GM23338 (cell line): Measurements from ENCODE around the gene DPYSL5. TPM values are rescaled to one million over a fixed set of nuclear protein-coding genes. Genes with fewer than 3 reads are reported as not detected.

Experiments
- ATAC-seq: fragments of 200-7000 bp; cut with Tn5 transposase; 3 replicates; pipeline ENCODE4 v1.9.1; 2020
- DNase-seq: peaks from one replicate; pipeline ENCODE4 v3.0.0-alpha.2; 2015; ENCODE audit warnings: low spot score
- H2AFZ ChIP-seq: fragments of 200-600 bp; sonication (generic); 2 replicates; pipeline ENCODE4 v1.8.0; 2016; ENCODE audit warnings: antibody characterized with exemption, mild to moderate bottlenecking, moderate library complexity
- H3F3A ChIP-seq: fragments of 200-600 bp; sonication (generic); replicated peaks from 2 replicates; pipeline ENCODE4 v1.8.0; 2017; ENCODE audit warnings: antibody characterized with exemption, mixed run types, low read depth
- H3K27ac ChIP-seq: fragments of 200-600 bp; sonication (generic); 2 replicates; pipeline ENCODE4 v1.6.1; 2016; ENCODE audit warnings: low read depth
- H3K27me3 ChIP-seq: fragments of 200-600 bp; sonication (generic); 2 replicates; pipeline ENCODE4 v1.8.0; 2016; ENCODE audit warnings: mild to moderate bottlenecking, mixed run types, moderate library complexity; ENCODE audit not compliant: insufficient read depth
- H3K36me3 ChIP-seq: fragments of 200-600 bp; sonication (generic); 2 replicates; pipeline ENCODE4 v1.8.0; 2016; ENCODE audit warnings: mild to moderate bottlenecking; ENCODE audit not compliant: insufficient read depth
- H3K4me1 ChIP-seq: fragments of 200-600 bp; sonication (generic); 2 replicates; pipeline ENCODE4 v1.8.0; 2016; ENCODE audit warnings: mild to moderate bottlenecking, moderate library complexity; ENCODE audit not compliant: insufficient read depth
- H3K4me2 ChIP-seq: fragments of 200-600 bp; sonication (generic); 2 replicates; pipeline ENCODE4 v1.7.1; 2017; ENCODE audit warnings: mixed run types
- H3K4me3 ChIP-seq: fragments of 200-600 bp; sonication (generic); 2 replicates; pipeline ENCODE4 v1.6.1; 2016; ENCODE audit warnings: mixed run types
- H3K79me2 ChIP-seq: fragments of 200-600 bp; sonication (generic); replicated peaks from 2 replicates; pipeline ENCODE4 v1.8.0; 2017; ENCODE audit warnings: mild to moderate bottlenecking; ENCODE audit not compliant: insufficient read depth
- H3K9me2 ChIP-seq: fragments of 200-600 bp; sonication (generic); 2 replicates; pipeline ENCODE4 v1.8.0; 2017; ENCODE audit not compliant: insufficient read depth
- H4K20me1 ChIP-seq: fragments of 200-600 bp; sonication (generic); replicated peaks from 2 replicates; pipeline ENCODE4 v1.8.0; 2017; ENCODE audit warnings: mild to moderate bottlenecking; ENCODE audit not compliant: insufficient read depth
- H3K27ac Mint-ChIP-seq: 2 replicates; pipeline ENCODE4 v1.8.0; 2020; ENCODE audit warnings: inconsistent platforms, mild to moderate bottlenecking, moderate library complexity, mixed read lengths
- H3K27me3 Mint-ChIP-seq: 3 replicates; pipeline ENCODE4 v1.8.0; 2022; ENCODE audit warnings: low read depth, mild to moderate bottlenecking, moderate library complexity, mixed read lengths, inconsistent platforms; ENCODE audit not compliant: insufficient read depth, poor library complexity
- H3K36me3 Mint-ChIP-seq: 3 replicates; pipeline ENCODE4 v1.8.0; 2021; ENCODE audit warnings: low read depth, mild to moderate bottlenecking, inconsistent platforms, moderate library complexity, mixed read lengths
- H3K4me1 Mint-ChIP-seq: 3 replicates; pipeline ENCODE4 v1.8.0; 2020; ENCODE audit warnings: mild to moderate bottlenecking, inconsistent platforms, mixed read lengths
- H3K4me3 Mint-ChIP-seq: 3 replicates; pipeline ENCODE4 v1.8.0; 2021; ENCODE audit warnings: moderate library complexity, mild to moderate bottlenecking, inconsistent platforms, mixed read lengths
- H3K9me3 Mint-ChIP-seq: 3 replicates; pipeline ENCODE4 v1.8.0; 2020; ENCODE audit warnings: moderate library complexity, mild to moderate bottlenecking, inconsistent platforms, mixed read lengths
- CREB1 ChIP-seq: fragments of 250-450 bp; sonication (Bioruptor Pico); IDR thresholded peaks from 2 replicates; pipeline ENCODE4 v1.5.0; 2020; ENCODE audit warnings: low read depth, mild to moderate bottlenecking, moderate library complexity
- CTCF ChIP-seq, 2 experiments: fragments of 200-600 bp in 1 of 2; sonication (generic) in 1 of 2; conservative IDR thresholded peaks; 2 replicates each; pipeline versions ENCODE4 v1.5.1 to v1.6.1; 2016 to 2017; ENCODE audit warnings: antibody characterized with exemption in 2 of 2, low read depth in 2 of 2, mild to moderate bottlenecking in 2 of 2, moderate library complexity in 1 of 2
- EZH2phosphoT487 ChIP-seq: fragments of 200-600 bp; sonication (generic); IDR thresholded peaks from one replicate; pipeline ENCODE4 v1.8.1; 2018; ENCODE audit warnings: antibody characterized with exemption; ENCODE audit not compliant: unreplicated experiment
- JUNB ChIP-seq: IDR thresholded peaks from one replicate; pipeline ENCODE4 v1.6.1; 2016; ENCODE audit warnings: antibody characterized with exemption; ENCODE audit not compliant: unreplicated experiment
- POLR2AphosphoS5 ChIP-seq: IDR thresholded peaks from 2 replicates; pipeline ENCODE4 v1.6.1; 2016; ENCODE audit warnings: antibody characterized with exemption, low read depth
- STAT1 ChIP-seq: IDR thresholded peaks from one replicate; pipeline ENCODE4 v1.6.1; 2016; ENCODE audit warnings: antibody characterized with exemption; ENCODE audit not compliant: unreplicated experiment
- ZNF114 ChIP-seq: fragments of 250-450 bp; sonication (Bioruptor Pico); IDR thresholded peaks from 2 replicates; pipeline ENCODE4 v1.5.0; 2020; ENCODE audit warnings: mild to moderate bottlenecking, moderate library complexity
- ZNF331 ChIP-seq: fragments of 250-450 bp; sonication (Bioruptor Pico); IDR thresholded peaks from 2 replicates; pipeline ENCODE4 v1.5.0; 2020; ENCODE audit warnings: low read depth, mild to moderate bottlenecking, moderate library complexity
- polyA plus RNA-seq: library from polyadenylated mRNA; unstranded; fragments of >200 nt; fragmentation: Nextera tagmentation; extraction: Ambion mirVana; gene quantifications from 2 replicates; pipeline ENCODE4 v1.2.1, GENCODE V29; 2016
- total RNA-seq: library from RNA; depleted of rRNA; stranded (reverse); fragments of >200 nt; shearing (Covaris generic); gene quantifications from 2 replicates; pipeline ENCODE4 v1.2.3, GENCODE V29; 2014
- TF ChIP-seq, protein P1 (sequence below): IDR thresholded peaks from one replicate; pipeline ENCODE4 v1.6.1; 2018; ENCODE audit warnings: antibody characterized with exemption; ENCODE audit not compliant: unreplicated experiment
- TF ChIP-seq, protein P2 (sequence below): fragments of 250-450 bp; sonication (Bioruptor Pico); IDR thresholded peaks from 2 replicates; pipeline ENCODE4 v1.5.0; 2020; ENCODE audit warnings: mild to moderate bottlenecking, moderate library complexity
- TF ChIP-seq, protein P3 (sequence below): IDR thresholded peaks from 2 replicates; pipeline ENCODE4 v1.6.1; 2016; ENCODE audit warnings: antibody characterized with exemption

Gene DPYSL5
- total and polyA plus RNA-seq, 2 experiments from 2014 or later = 3.1 to 8.1 TPM

GRCh38 chr2:26820932-26821331, 27.0 kb upstream of the DPYSL5 start (continued):
- TF ChIP-seq POLR2AphosphoS5 = no peak
- no peak for TF ChIP-seq ZNF331 (CRISPR knock-in tag)
- no peak for TF ChIP-seq JUNB

- Histone ChIP-seq H3K27ac (no peak overlapping the region), H3K36me3 (no peaks in the 10 kb centered on the region), H3F3A (no peaks in the 10 kb centered on the region), H2AFZ (no peak overlapping the region), H3K79me2 (no peaks in the 10 kb centered on the region), H3K9me2 (no peaks in the 10 kb centered on the region), H3K4me1 (no peaks in the 10 kb centered on the region), H3K4me3 (no peak overlapping the region), H3K27me3 (no peaks in the 10 kb centered on the region), H4K20me1 (no peaks in the 10 kb centered on the region), H3K4me2 (no peak overlapping the region)
- H3K4me1 Mint-ChIP-seq = no peaks in the 10 kb centered on the region
- no peaks in the 10 kb centered on the region for H3K9me3 Mint-ChIP-seq
- no peak for TF ChIP-seq ZNF114 (CRISPR knock-in tag)
- TF ChIP-seq, protein P1, sequence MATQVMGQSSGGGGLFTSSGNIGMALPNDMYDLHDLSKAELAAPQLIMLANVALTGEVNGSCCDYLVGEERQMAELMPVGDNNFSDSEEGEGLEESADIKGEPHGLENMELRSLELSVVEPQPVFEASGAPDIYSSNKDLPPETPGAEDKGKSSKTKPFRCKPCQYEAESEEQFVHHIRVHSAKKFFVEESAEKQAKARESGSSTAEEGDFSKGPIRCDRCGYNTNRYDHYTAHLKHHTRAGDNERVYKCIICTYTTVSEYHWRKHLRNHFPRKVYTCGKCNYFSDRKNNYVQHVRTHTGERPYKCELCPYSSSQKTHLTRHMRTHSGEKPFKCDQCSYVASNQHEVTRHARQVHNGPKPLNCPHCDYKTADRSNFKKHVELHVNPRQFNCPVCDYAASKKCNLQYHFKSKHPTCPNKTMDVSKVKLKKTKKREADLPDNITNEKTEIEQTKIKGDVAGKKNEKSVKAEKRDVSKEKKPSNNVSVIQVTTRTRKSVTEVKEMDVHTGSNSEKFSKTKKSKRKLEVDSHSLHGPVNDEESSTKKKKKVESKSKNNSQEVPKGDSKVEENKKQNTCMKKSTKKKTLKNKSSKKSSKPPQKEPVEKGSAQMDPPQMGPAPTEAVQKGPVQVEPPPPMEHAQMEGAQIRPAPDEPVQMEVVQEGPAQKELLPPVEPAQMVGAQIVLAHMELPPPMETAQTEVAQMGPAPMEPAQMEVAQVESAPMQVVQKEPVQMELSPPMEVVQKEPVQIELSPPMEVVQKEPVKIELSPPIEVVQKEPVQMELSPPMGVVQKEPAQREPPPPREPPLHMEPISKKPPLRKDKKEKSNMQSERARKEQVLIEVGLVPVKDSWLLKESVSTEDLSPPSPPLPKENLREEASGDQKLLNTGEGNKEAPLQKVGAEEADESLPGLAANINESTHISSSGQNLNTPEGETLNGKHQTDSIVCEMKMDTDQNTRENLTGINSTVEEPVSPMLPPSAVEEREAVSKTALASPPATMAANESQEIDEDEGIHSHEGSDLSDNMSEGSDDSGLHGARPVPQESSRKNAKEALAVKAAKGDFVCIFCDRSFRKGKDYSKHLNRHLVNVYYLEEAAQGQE = no peak
- no peak for TF ChIP-seq ZNF331 (CRISPR knock-in tag)
- TF ChIP-seq, protein P2, sequence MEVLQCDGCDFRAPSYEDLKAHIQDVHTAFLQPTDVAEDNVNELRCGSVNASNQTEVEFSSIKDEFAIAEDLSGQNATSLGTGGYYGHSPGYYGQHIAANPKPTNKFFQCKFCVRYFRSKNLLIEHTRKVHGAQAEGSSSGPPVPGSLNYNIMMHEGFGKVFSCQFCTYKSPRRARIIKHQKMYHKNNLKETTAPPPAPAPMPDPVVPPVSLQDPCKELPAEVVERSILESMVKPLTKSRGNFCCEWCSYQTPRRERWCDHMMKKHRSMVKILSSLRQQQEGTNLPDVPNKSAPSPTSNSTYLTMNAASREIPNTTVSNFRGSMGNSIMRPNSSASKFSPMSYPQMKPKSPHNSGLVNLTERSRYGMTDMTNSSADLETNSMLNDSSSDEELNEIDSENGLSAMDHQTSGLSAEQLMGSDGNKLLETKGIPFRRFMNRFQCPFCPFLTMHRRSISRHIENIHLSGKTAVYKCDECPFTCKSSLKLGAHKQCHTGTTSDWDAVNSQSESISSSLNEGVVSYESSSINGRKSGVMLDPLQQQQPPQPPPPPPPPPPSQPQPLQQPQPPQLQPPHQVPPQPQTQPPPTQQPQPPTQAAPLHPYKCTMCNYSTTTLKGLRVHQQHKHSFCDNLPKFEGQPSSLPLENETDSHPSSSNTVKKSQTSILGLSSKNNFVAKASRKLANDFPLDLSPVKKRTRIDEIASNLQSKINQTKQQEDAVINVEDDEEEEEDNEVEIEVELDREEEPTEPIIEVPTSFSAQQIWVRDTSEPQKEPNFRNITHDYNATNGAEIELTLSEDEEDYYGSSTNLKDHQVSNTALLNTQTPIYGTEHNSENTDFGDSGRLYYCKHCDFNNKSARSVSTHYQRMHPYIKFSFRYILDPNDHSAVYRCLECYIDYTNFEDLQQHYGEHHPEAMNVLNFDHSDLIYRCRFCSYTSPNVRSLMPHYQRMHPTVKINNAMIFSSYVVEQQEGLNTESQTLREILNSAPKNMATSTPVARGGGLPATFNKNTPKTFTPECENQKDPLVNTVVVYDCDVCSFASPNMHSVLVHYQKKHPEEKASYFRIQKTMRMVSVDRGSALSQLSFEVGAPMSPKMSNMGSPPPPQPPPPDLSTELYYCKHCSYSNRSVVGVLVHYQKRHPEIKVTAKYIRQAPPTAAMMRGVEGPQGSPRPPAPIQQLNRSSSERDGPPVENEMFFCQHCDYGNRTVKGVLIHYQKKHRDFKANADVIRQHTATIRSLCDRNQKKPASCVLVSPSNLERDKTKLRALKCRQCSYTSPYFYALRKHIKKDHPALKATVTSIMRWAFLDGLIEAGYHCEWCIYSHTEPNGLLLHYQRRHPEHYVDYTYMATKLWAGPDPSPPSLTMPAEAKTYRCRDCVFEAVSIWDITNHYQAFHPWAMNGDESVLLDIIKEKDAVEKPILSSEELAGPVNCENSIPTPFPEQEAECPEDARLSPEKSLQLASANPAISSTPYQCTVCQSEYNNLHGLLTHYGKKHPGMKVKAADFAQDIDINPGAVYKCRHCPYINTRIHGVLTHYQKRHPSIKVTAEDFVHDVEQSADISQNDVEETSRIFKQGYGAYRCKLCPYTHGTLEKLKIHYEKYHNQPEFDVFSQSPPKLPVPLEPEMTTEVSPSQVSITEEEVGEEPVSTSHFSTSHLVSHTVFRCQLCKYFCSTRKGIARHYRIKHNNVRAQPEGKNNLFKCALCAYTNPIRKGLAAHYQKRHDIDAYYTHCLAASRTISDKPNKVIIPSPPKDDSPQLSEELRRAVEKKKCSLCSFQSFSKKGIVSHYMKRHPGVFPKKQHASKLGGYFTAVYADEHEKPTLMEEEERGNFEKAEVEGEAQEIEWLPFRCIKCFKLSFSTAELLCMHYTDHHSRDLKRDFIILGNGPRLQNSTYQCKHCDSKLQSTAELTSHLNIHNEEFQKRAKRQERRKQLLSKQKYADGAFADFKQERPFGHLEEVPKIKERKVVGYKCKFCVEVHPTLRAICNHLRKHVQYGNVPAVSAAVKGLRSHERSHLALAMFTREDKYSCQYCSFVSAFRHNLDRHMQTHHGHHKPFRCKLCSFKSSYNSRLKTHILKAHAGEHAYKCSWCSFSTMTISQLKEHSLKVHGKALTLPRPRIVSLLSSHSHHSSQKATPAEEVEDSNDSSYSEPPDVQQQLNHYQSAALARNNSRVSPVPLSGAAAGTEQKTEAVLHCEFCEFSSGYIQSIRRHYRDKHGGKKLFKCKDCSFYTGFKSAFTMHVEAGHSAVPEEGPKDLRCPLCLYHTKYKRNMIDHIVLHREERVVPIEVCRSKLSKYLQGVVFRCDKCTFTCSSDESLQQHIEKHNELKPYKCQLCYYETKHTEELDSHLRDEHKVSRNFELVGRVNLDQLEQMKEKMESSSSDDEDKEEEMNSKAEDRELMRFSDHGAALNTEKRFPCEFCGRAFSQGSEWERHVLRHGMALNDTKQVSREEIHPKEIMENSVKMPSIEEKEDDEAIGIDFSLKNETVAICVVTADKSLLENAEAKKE (CRISPR knock-in tag) = no peak
- TF ChIP-seq CTCF (conservative IDR thresholded peaks at IDR 0.05; ENCODE audit: low read depth in 2 of 2) = no peak
- no peak for TF ChIP-seq EZH2phosphoT487
- TF ChIP-seq CREB1 (CRISPR knock-in tag) = no peak
- no peak for TF ChIP-seq JUNB
- TF ChIP-seq STAT1 = no peak
- TF ChIP-seq, protein P3, sequence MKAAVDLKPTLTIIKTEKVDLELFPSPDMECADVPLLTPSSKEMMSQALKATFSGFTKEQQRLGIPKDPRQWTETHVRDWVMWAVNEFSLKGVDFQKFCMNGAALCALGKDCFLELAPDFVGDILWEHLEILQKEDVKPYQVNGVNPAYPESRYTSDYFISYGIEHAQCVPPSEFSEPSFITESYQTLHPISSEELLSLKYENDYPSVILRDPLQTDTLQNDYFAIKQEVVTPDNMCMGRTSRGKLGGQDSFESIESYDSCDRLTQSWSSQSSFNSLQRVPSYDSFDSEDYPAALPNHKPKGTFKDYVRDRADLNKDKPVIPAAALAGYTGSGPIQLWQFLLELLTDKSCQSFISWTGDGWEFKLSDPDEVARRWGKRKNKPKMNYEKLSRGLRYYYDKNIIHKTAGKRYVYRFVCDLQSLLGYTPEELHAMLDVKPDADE = no peak
- no peaks in the 10 kb centered on the region for H3K27me3 Mint-ChIP-seq
- no peak overlapping the region for H3K27ac Mint-ChIP-seq
- DNase-seq (no peak), ATAC-seq (no peak)
- H3K36me3 Mint-ChIP-seq = no peaks in the 10 kb centered on the region
- H3K4me3 Mint-ChIP-seq = no peak overlapping the region
Measured at GRCh38 chr2:26822877-26823276, 25.1 kb upstream of the DPYSL5 start.
